ENCODE data around the gene BNIPL.

DNA sequence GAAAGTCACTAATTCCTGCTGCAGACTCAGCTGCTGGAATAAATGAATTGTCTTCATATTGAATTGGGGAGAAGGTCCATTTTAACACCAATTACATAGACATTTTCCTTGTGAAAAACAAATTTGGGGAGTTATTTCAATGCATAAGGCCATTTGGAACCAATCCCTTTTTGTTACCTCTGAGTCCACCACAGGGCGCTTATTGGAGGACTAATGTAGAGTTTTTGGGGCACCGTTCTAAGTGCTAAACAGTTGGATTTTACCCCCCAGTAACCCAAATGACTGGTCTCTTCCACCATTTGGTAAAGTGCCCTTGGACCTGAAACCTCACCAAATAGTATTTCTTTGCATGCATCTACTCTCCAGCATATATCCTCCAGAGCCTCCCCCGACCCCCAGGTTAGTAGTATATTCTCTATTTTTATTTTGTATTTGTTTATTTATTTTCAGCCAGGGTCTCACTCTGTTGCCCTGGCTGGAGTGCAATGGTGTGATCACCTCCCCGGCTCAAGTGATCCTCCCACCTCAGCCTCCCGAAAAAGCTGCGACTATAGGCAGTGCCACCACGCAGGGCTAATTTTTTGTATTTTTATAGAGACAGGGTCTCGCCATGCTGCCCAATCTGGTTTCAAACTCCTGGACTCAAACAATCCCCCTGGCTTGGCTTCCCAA lies 26.6 kb upstream of the BNIPL start:
- TF ChIP-seq CTCF (conservative IDR thresholded peaks at IDR 0.05; ENCODE audit: low read depth, low read length) (no peak), POLR2A (IDR thresholded peaks at IDR 0.05; ENCODE audit: low read depth, low read length) (no peak), SMC3 (IDR thresholded peaks at IDR 0.05; ENCODE audit: low read depth, low read length) (no peak), CEBPB (IDR thresholded peaks at IDR 0.05; ENCODE audit: low read depth, low read length) (no peak), RFX5 (IDR thresholded peaks at IDR 0.05; ENCODE audit: low read depth, low read length) (no peak), NFE2L2 (IDR thresholded peaks at IDR 0.05; ENCODE audit: low read depth, low read length) (no peak)
